ENCODE measurements around the gene MORN2. TPM values are rescaled to one million over a fixed set of nuclear protein-coding genes. Genes with fewer than 3 reads are reported as not detected.

The MORN2 gene
- 5.7 TPM for polyA plus RNA-seq (2012; ENCODE audit: insufficient read length, low read depth)

GRCh38 chr2:38875576-38876367 is at the start of gene MORN2, which contains the start of gene DHX57:
Gene MORN2 (plus strand): TSS chr2:38875976.
Gene DHX57 (minus strand): TSS chr2:38875934. CDS start chr2:38868405, 7,529 bp downstream.
- peak; percentile 62 to 79; a peak in 3 of 4 replicates for TF ChIP-seq REST (IDR thresholded peaks at IDR 0.05; ENCODE audit: insufficient read depth in 1 of 2, low read depth in 2 of 2, low read length in 2 of 2)
- peak; percentile 72; the same call in 1 of the 2 replicates for TF ChIP-seq TAF1 (IDR thresholded peaks at IDR 0.05; ENCODE audit: borderline replicate concordance, insufficient read depth, low read length)
- peak; percentile 79 for TF ChIP-seq POLR2AphosphoS5 (IDR thresholded peaks at IDR 0.05; ENCODE audit: low read depth, low read length)
- TF ChIP-seq FOXP2 (optimal IDR thresholded peaks at IDR 0.05; ENCODE audit: borderline replicate concordance, extremely low read depth, extremely low read length, insufficient read depth): peak; percentile 11
- peak; percentile 84; the same call in 1 of the 2 replicates for TF ChIP-seq SIN3A (IDR thresholded peaks at IDR 0.05; ENCODE audit: borderline replicate concordance, insufficient read depth, low read length)

GRCh38 chr2:38828460-38828859 is 47.3 kb upstream of the MORN2 start:
- TF ChIP-seq REST (IDR thresholded peaks at IDR 0.05; ENCODE audit: insufficient read depth in 1 of 2, low read depth in 2 of 2, low read length in 2 of 2) (no peak), FOXP2 (optimal IDR thresholded peaks at IDR 0.05; ENCODE audit: borderline replicate concordance, extremely low read depth, extremely low read length, insufficient read depth) (no peak), SIN3A (IDR thresholded peaks at IDR 0.05; ENCODE audit: borderline replicate concordance, insufficient read depth, low read length) (no peak), POLR2AphosphoS5 (IDR thresholded peaks at IDR 0.05; ENCODE audit: low read depth, low read length) (no peak), TAF1 (IDR thresholded peaks at IDR 0.05; ENCODE audit: borderline replicate concordance, insufficient read depth, low read length) (no peak)

- TF ChIP-seq TAF1 (IDR thresholded peaks at IDR 0.05; ENCODE audit: borderline replicate concordance, insufficient read depth, low read length) (no peak), POLR2AphosphoS5 (IDR thresholded peaks at IDR 0.05; ENCODE audit: low read depth, low read length) (no peak), REST (IDR thresholded peaks at IDR 0.05; ENCODE audit: insufficient read depth in 1 of 2, low read depth in 2 of 2, low read length in 2 of 2) (no peak), FOXP2 (optimal IDR thresholded peaks at IDR 0.05; ENCODE audit: borderline replicate concordance, extremely low read depth, extremely low read length, insufficient read depth) (no peak), SIN3A (IDR thresholded peaks at IDR 0.05; ENCODE audit: borderline replicate concordance, insufficient read depth, low read length) (no peak)
These were observed 45.8 kb upstream of the MORN2 start for GRCh38 chr2:38829971-38830370.

- TF ChIP-seq SIN3A (IDR thresholded peaks at IDR 0.05; ENCODE audit: borderline replicate concordance, insufficient read depth, low read length) (no peak), REST (IDR thresholded peaks at IDR 0.05; ENCODE audit: insufficient read depth in 1 of 2, low read depth in 2 of 2, low read length in 2 of 2) (no peak), POLR2AphosphoS5 (IDR thresholded peaks at IDR 0.05; ENCODE audit: low read depth, low read length) (no peak), FOXP2 (optimal IDR thresholded peaks at IDR 0.05; ENCODE audit: borderline replicate concordance, extremely low read depth, extremely low read length, insufficient read depth) (no peak), TAF1 (IDR thresholded peaks at IDR 0.05; ENCODE audit: borderline replicate concordance, insufficient read depth, low read length) (no peak)
These were observed 45.1 kb upstream of the MORN2 start for GRCh38 chr2:38830526-38831159.
